DND-41 (cell line): ENCODE measurements around the gene CACNB3.

ENCODE experiments used
- EZH2 ChIP-seq: IDR thresholded peaks from 3 replicates; pipeline ENCODE4 v1.6.1; 2012; ENCODE audit warnings: borderline replicate concordance, low read depth, mild to moderate bottlenecking, moderate library complexity, low read length, inconsistent platforms; ENCODE audit not compliant: severe bottlenecking
- TF ChIP-seq, protein P1 (sequence below): IDR thresholded peaks from 2 replicates; pipeline ENCODE4 v1.5.1; 2012; ENCODE audit warnings: borderline replicate concordance, low read length, moderate library complexity, mild to moderate bottlenecking; ENCODE audit not compliant: poor library complexity, severe bottlenecking; ENCODE audit errors: extremely low read depth

- TF ChIP-seq, protein P1, sequence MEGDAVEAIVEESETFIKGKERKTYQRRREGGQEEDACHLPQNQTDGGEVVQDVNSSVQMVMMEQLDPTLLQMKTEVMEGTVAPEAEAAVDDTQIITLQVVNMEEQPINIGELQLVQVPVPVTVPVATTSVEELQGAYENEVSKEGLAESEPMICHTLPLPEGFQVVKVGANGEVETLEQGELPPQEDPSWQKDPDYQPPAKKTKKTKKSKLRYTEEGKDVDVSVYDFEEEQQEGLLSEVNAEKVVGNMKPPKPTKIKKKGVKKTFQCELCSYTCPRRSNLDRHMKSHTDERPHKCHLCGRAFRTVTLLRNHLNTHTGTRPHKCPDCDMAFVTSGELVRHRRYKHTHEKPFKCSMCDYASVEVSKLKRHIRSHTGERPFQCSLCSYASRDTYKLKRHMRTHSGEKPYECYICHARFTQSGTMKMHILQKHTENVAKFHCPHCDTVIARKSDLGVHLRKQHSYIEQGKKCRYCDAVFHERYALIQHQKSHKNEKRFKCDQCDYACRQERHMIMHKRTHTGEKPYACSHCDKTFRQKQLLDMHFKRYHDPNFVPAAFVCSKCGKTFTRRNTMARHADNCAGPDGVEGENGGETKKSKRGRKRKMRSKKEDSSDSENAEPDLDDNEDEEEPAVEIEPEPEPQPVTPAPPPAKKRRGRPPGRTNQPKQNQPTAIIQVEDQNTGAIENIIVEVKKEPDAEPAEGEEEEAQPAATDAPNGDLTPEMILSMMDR: no peak
- TF ChIP-seq EZH2: no peak
Measured at GRCh38 chr12:48827513-48828096, 9.3 kb downstream of the CACNB3 start.
